Keratinocyte (primary cell): ENCODE measurements around the gene BABAM2. TPM values are rescaled to one million over a fixed set of nuclear protein-coding genes. Genes with fewer than 3 reads are reported as not detected.

Experiments used
- DNase-seq: peaks from one replicate; pipeline ENCODE4 v3.0.0-alpha.2; 2011; ENCODE audit warnings: low read depth, missing footprints, low spot score
- FAIRE-seq: peaks from 2 replicates; lab custom pipeline; 2011; peaks lifted over from hg19 to GRCh38; lab: Jason Lieb, UNC
- H2AFZ ChIP-seq: 2 replicates; pipeline ENCODE4 v1.6.0; 2012; ENCODE audit warnings: low read length, control low read depth, inconsistent platforms; ENCODE audit not compliant: control insufficient read depth
- H3K27ac ChIP-seq: 2 replicates; pipeline ENCODE4 v1.5.1; 2011; ENCODE audit warnings: low read length; ENCODE audit not compliant: control insufficient read depth, insufficient read depth
- H3K27me3 ChIP-seq: 3 replicates; pipeline ENCODE4 v1.6.0; 2011; ENCODE audit warnings: low read length; ENCODE audit not compliant: control insufficient read depth, insufficient read depth; ENCODE audit errors: extremely low read depth
- H3K36me3 ChIP-seq, 2 experiments: 2 replicates in 1 of 2; 3 replicates in 1 of 2; pipeline ENCODE4 v1.5.1; 2011; ENCODE audit warnings: low read length in 2 of 2, mild to moderate bottlenecking in 1 of 2; ENCODE audit not compliant: control insufficient read depth in 2 of 2, insufficient read depth in 2 of 2; ENCODE audit errors: extremely low read depth in 1 of 2
- H3K4me1 ChIP-seq: 3 replicates; pipeline ENCODE4 v1.5.1; 2011; ENCODE audit warnings: low read length; ENCODE audit not compliant: control insufficient read depth, insufficient read depth; ENCODE audit errors: extremely low read depth
- H3K4me2 ChIP-seq: 3 replicates; pipeline ENCODE4 v1.6.0; 2011; ENCODE audit warnings: low read depth, low read length; ENCODE audit not compliant: control insufficient read depth, insufficient read depth; ENCODE audit errors: extremely low read depth
- H3K4me3 ChIP-seq, 3 experiments: fragments of 200-600 bp in 1 of 3; sonication (generic) in 1 of 3; 2 replicates in 2 of 3; 3 replicates in 1 of 3; pipeline ENCODE4 v1.5.1; 2011 to 2016; ENCODE audit warnings: low read length in 3 of 3, mild to moderate bottlenecking in 3 of 3, control low read depth in 2 of 3, inconsistent platforms in 1 of 3, low read depth in 1 of 3, mixed read lengths in 1 of 3, mixed run types in 1 of 3, moderate library complexity in 1 of 3; ENCODE audit not compliant: control insufficient read depth in 2 of 3, insufficient read depth in 2 of 3; ENCODE audit errors: extremely low read depth in 1 of 3
- H3K79me2 ChIP-seq: 2 replicates; pipeline ENCODE4 v1.6.0; 2012; ENCODE audit warnings: low read length; ENCODE audit not compliant: control insufficient read depth, insufficient read depth
- H3K9ac ChIP-seq: 3 replicates; pipeline ENCODE4 v1.6.0; 2011; ENCODE audit warnings: low read length; ENCODE audit not compliant: control insufficient read depth, insufficient read depth; ENCODE audit errors: extremely low read depth
- H3K9me1 ChIP-seq: 3 replicates; pipeline ENCODE4 v1.6.0; 2011; ENCODE audit warnings: low read length; ENCODE audit not compliant: control insufficient read depth, insufficient read depth; ENCODE audit errors: extremely low read depth
- H3K9me3 ChIP-seq: 2 replicates; pipeline ENCODE4 v1.5.1; 2012; ENCODE audit warnings: low read depth, low read length; ENCODE audit not compliant: control insufficient read depth
- H4K20me1 ChIP-seq: 3 replicates; pipeline ENCODE4 v1.6.0; 2011; ENCODE audit warnings: low read length; ENCODE audit not compliant: control insufficient read depth, insufficient read depth; ENCODE audit errors: extremely low read depth
- CTCF ChIP-seq, 3 experiments: IDR thresholded peaks in 1 of 3; conservative IDR thresholded peaks in 1 of 3; optimal IDR thresholded peaks in 1 of 3; 2 replicates in 2 of 3; 3 replicates in 1 of 3; pipeline versions ENCODE3 to v1.5.1; 2011; ENCODE audit warnings: low read length in 3 of 3, mild to moderate bottlenecking in 3 of 3, moderate library complexity in 2 of 3, control low read depth in 1 of 3, inconsistent platforms in 1 of 3; ENCODE audit not compliant: insufficient read depth in 2 of 3; ENCODE audit errors: extremely low read depth in 1 of 3
- EZH2 ChIP-seq: IDR thresholded peaks from one replicate; pipeline ENCODE4 v1.6.1; 2012; ENCODE audit warnings: inconsistent platforms, mild to moderate bottlenecking, low read length, moderate library complexity
- dilution Hi-C: fragments of 300-500 bp; cut with MboI; formaldehyde crosslinking; loops from one replicate; pipeline ENCODE4 v1.7.0; 2020; ENCODE audit warnings: low sequenced_read_pairs; ENCODE audit not compliant: extremely low pct_ligation_motif_present
- polyA plus RNA-seq, 5 experiments: library from polyadenylated mRNA; depleted of rRNA in 3 of 5; stranded (reverse) in 3 of 5; stranded (forward) in 1 of 5; unstranded in 1 of 5; fragments of >200 nt; gene quantifications; 1 replicate in 1 of 5; 2 replicates in 3 of 5; 3 replicates in 1 of 5; pipeline versions ENCODE4 v1.2.1 to v1.2.3, GENCODE V29; 2011 to 2012; ENCODE audit warnings: missing spikeins in 2 of 5, low read depth in 1 of 5, low replicate concordance in 1 of 5

BABAM2 gene
- polyA plus RNA-seq, 1 donor (not counting 4 experiments of a cell fraction or from before 2014, with no cell fraction given): 29.8 TPM

GRCh38 chr2:27907547-27907946 is 17.0 kb downstream of the BABAM2 start:
- Histone ChIP-seq H3K4me3 (no peak overlapping the region), H3K4me1 (peaks cover 5% of the 10 kb centered on the region), H3K79me2 (no peaks in the 10 kb centered on the region), H3K9me1 (no peaks in the 10 kb centered on the region), H3K4me2 (no peak overlapping the region), H3K27me3 (no peaks in the 10 kb centered on the region), H4K20me1 (no peaks in the 10 kb centered on the region), H2AFZ (no peak overlapping the region), H3K9me3 (no peaks in the 10 kb centered on the region), H3K27ac (no peak overlapping the region), H3K9ac (no peak overlapping the region), H3K36me3 (no peaks in the 10 kb centered on the region)
- no peak for TF ChIP-seq EZH2
- TF ChIP-seq CTCF (optimal IDR thresholded peaks at IDR 0.05 in 1 of 3, IDR thresholded peaks at IDR 0.05 in 1 of 3, conservative IDR thresholded peaks at IDR 0.05 in 1 of 3; ENCODE audit: extremely low read depth in 1 of 3, insufficient read depth in 2 of 3, low read length in 3 of 3): no peak
- DNase-seq (no peak), FAIRE-seq (no peak)
- dilution Hi-C loops: no loop called here

- Histone ChIP-seq H3K9ac (no peak overlapping the region), H3K4me2 (no peak overlapping the region), H4K20me1 (no peaks in the 10 kb centered on the region), H3K4me1 (peaks cover 9% of the 10 kb centered on the region), H3K36me3 (no peaks in the 10 kb centered on the region), H2AFZ (no peak overlapping the region), H3K27me3 (no peaks in the 10 kb centered on the region), H3K4me3 (no peak overlapping the region), H3K27ac (no peak overlapping the region), H3K9me1 (no peaks in the 10 kb centered on the region), H3K9me3 (no peaks in the 10 kb centered on the region), H3K79me2 (no peaks in the 10 kb centered on the region)
- TF ChIP-seq EZH2 (no peak), CTCF (optimal IDR thresholded peaks at IDR 0.05 in 1 of 3, IDR thresholded peaks at IDR 0.05 in 1 of 3, conservative IDR thresholded peaks at IDR 0.05 in 1 of 3; ENCODE audit: extremely low read depth in 1 of 3, insufficient read depth in 2 of 3, low read length in 3 of 3) (no peak)
- DNase-seq: no peak
- dilution Hi-C loops: no loop called here
- FAIRE-seq: no peak
These were observed 19.4 kb downstream of the BABAM2 start for GRCh38 chr2:27909901-27910300.
